Fibroblast of lung (primary cell): ENCODE measurements around the gene ATP10A.

Experiments
- CTCF ChIP-seq, 2 donors: IDR thresholded peaks in 1 of 2; conservative IDR thresholded peaks in 1 of 2; 1 replicate in 1 of 2; 2 replicates in 1 of 2; pipeline ENCODE4 v1.5.1; 2011 to 2012; ENCODE audit warnings: low read length in 2 of 2, control low read depth in 1 of 2, inconsistent platforms in 1 of 2, low read depth in 1 of 2, mild to moderate bottlenecking in 1 of 2
- EZH2 ChIP-seq: IDR thresholded peaks from 2 replicates; pipeline ENCODE4 v1.5.1; 2012; ENCODE audit warnings: low read length, control low read depth, mild to moderate bottlenecking; ENCODE audit errors: missing control alignments

- TF ChIP-seq CTCF (conservative IDR thresholded peaks at IDR 0.05 in 1 of 2, IDR thresholded peaks at IDR 0.05 in 1 of 2; ENCODE audit: low read depth in 1 of 2, low read length in 2 of 2) (no peak), EZH2 (no peak)
These were observed 135.1 kb downstream of the ATP10A start for GRCh38 chr15:25727867-25728600.
